Measurements from ENCODE around the gene POLR3H. TPM values are rescaled to one million over a fixed set of nuclear protein-coding genes. Genes with fewer than 3 reads are reported as not detected.

POLR3H gene
- total and polyA plus RNA-seq, 2 of the 4 experiments (the other 2 are of a cell fraction), result 37.8 to 67.8 TPM

DNA sequence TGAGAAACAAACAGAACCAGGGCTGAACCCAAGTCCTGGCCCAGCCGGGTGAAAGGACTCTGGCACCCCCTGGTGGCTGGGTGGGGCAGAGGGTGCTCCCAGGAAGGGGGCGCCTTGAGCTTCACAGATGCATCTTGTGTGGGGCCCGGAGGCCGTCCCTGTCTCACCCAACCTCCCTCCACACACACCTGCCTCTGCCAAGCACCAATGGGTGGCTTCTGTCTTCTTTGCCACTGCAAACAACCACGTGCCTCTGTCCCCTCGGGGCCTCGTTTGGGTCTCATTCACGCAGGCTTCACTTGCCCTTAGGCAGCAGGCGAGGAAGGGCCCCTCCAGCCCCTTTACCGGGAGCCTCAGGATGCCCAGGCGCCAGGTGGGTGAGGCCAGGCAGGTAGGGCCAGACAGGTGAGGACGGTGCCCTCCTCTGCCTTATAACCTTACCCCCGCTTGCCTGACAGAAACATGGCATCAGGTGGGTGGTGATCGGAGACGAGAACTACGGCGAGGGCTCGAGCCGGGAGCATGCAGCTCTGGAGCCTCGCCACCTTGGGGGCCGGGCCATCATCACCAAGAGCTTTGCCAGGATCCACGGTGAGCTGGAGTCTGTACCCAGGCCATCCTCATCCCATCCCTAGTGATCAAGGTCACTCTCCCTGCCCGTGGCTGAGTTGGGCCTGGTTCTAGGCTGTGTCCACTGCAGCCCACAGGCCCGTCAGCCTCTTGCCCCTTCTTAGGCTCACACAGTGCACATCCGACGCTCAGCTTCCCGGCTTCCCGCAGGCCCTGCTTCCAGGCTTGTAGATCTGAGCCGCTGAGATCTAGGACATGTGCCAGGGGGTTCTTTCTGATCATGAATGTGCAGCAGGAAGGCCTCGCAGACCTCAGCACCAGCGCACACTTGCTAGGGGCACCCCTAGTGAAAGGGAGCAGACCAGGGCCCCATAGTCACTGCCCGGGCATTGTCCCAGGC is 17.2 kb downstream of the POLR3H start:
- no peak overlapping the region for H3K56ac ChIP-seq (ENCODE audit: extremely low read depth, insufficient read depth, low read length)
- 86% methylated on average over 16 of the region's 32 CpGs; no CpG with 5 or more reads in 1 of the 2 experiments for WGBS, 2 experiments (ENCODE audit: extremely low coverage in 2 of 2, insufficient read length in 1 of 2)
- no peak overlapping the region; a peak in 1 of 4 replicates for H4K8ac ChIP-seq (ENCODE audit: low read depth in 2 of 2, low read length in 2 of 2)
- peaks cover 40% of the 10 kb centered on the region for H4K20me1 ChIP-seq (ENCODE audit: insufficient read depth, low read length)
- no peaks in the 10 kb centered on the region for H3K27me3 ChIP-seq (ENCODE audit: control insufficient read depth, insufficient read depth, low read length)
- peak overlapping the region; percentile 1 for H2AK9ac ChIP-seq (replicated peaks; ENCODE audit: low read depth, low read length, poor library complexity)
- POLR2A ChIA-PET (ENCODE audit: unreplicated experiment), result no interaction called here
- H2AK5ac ChIP-seq (ENCODE audit: low read depth, low read length), result no peak overlapping the region
- CTCF ChIA-PET, result interaction anchor here (0.6 kb wide), 3 partner anchors 23 to 125 kb away, joined by 3 read pairs; no protein-coding TSS in a partner anchor
- peaks cover 25% of the 10 kb centered on the region for H3K4me1 ChIP-seq (ENCODE audit: control insufficient read depth, insufficient read depth, low read length)
- H4K5ac ChIP-seq (ENCODE audit: low read depth, low read length), result no peak overlapping the region
- DNase-seq, result peak; percentile 25
- no peak overlapping the region for H3K14ac ChIP-seq (replicated peaks; ENCODE audit: low read depth, low read length)
- in situ Hi-C loops (cut with MboI; ENCODE audit: low sequenced_read_pairs), result no loop called here
- H3K9me1 ChIP-seq (ENCODE audit: insufficient read depth, low read length), result peaks cover 15% of the 10 kb centered on the region; the same call in 1 of the 2 replicates
- intact Hi-C loops (cut with micrococcal nuclease), result no loop called here
- no peak overlapping the region for H3K9ac ChIP-seq (ENCODE audit: low read depth, low read length)
- no peak overlapping the region for H3K4me2 ChIP-seq (ENCODE audit: low read depth, low read length)
- no peak overlapping the region for H3K18ac ChIP-seq (ENCODE audit: low read depth, low read length)
- TF ChIP-seq, protein P1, sequence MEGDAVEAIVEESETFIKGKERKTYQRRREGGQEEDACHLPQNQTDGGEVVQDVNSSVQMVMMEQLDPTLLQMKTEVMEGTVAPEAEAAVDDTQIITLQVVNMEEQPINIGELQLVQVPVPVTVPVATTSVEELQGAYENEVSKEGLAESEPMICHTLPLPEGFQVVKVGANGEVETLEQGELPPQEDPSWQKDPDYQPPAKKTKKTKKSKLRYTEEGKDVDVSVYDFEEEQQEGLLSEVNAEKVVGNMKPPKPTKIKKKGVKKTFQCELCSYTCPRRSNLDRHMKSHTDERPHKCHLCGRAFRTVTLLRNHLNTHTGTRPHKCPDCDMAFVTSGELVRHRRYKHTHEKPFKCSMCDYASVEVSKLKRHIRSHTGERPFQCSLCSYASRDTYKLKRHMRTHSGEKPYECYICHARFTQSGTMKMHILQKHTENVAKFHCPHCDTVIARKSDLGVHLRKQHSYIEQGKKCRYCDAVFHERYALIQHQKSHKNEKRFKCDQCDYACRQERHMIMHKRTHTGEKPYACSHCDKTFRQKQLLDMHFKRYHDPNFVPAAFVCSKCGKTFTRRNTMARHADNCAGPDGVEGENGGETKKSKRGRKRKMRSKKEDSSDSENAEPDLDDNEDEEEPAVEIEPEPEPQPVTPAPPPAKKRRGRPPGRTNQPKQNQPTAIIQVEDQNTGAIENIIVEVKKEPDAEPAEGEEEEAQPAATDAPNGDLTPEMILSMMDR (conservative IDR thresholded peaks at IDR 0.05; ENCODE audit: low read depth, low read length), result peak; percentile 78
- TF ChIP-seq RAD21 (IDR thresholded peaks at IDR 0.05; ENCODE audit: low read length), result peak; percentile 67
- peak; percentile 41; the same call in 1 of the 2 replicates for TF ChIP-seq MAZ (IDR thresholded peaks at IDR 0.05; ENCODE audit: borderline replicate concordance, low read depth, low read length)
- no peak for TF ChIP-seq CHD1 (IDR thresholded peaks at IDR 0.05; ENCODE audit: low read depth, low read length)
- no peak for TF ChIP-seq FOS (IDR thresholded peaks at IDR 0.05; ENCODE audit: low read depth, low read length)
- TF ChIP-seq SMC3 (IDR thresholded peaks at IDR 0.05; ENCODE audit: low read depth, low read length), result peak; percentile 56; the same call in 1 of the 2 replicates
- no peak overlapping the region for H2BK5ac ChIP-seq (ENCODE audit: low read depth, low read length, poor library complexity, severe bottlenecking)
- no peak overlapping the region for H3K4ac ChIP-seq (ENCODE audit: low read depth, low read length)
- no peak overlapping the region for H2BK20ac ChIP-seq (ENCODE audit: low read depth, low read length)
- H3K23ac ChIP-seq (ENCODE audit: low read depth, low read length), result no peak overlapping the region
- H3K79me1 ChIP-seq (ENCODE audit: low read depth in 1 of 2, low read length in 2 of 2), result peaks cover 9 to 63% of the 10 kb centered on the region in 2 experiments; a peak in 3 of 4 replicates
- H3K27ac ChIP-seq (ENCODE audit: insufficient read depth, low read length), result no peak overlapping the region
- H4K91ac ChIP-seq (ENCODE audit: insufficient read depth, low read depth, low read length), result no peak overlapping the region
- H3K36me3 ChIP-seq (ENCODE audit: control insufficient read depth, insufficient read depth, low read length), result peaks cover 69% of the 10 kb centered on the region
- no TSS peak for BruUV-seq (replicated peaks)
- H2BK15ac ChIP-seq (ENCODE audit: low read depth, low read length), result no peak overlapping the region
- no peaks in the 10 kb centered on the region for H3K9me3 ChIP-seq (ENCODE audit: control insufficient read depth, insufficient read depth, low read length)
- peak; percentile 22 for ATAC-seq (ENCODE audit: low read depth)
- dilution Hi-C loops (cut with HindIII; ENCODE audit: low sequenced_read_pairs, unreplicated experiment), result no loop called here
- H3K4me3 ChIP-seq (ENCODE audit: insufficient read depth, low read depth, low read length), result no peak overlapping the region
- H2AFZ ChIP-seq (replicated peaks; ENCODE audit: low read length, poor library complexity), result no peak overlapping the region
- no peak overlapping the region for H2BK120ac ChIP-seq (ENCODE audit: low read depth, low read length)
